ENCODE measurements around the gene DEPDC5. TPM values are rescaled to one million over a fixed set of nuclear protein-coding genes. Genes with fewer than 3 reads are reported as not detected.

DEPDC5 gene
- polyA plus RNA-seq, 4 donors = 15.4 to 18.8 (median 16.1) TPM

Other genes starting within 250 kb of the DEPDC5 start
- gene PISD, start 91.8 kb upstream of the DEPDC5 start, polyA plus RNA-seq (ENCODE audit: insufficient read length in 4 of 4) = 10 to 100 TPM; 31.1 to 36.2 (median 34.4) TPM
- 10 to 100 TPM; 22.9 to 26.6 (median 25.7) TPM for gene PRR14L, start 3.9 kb upstream of the DEPDC5 start, polyA plus RNA-seq (ENCODE audit: insufficient read length in 4 of 4)
- gene YWHAH, start 190.5 kb downstream of the DEPDC5 start, polyA plus RNA-seq (ENCODE audit: insufficient read length in 4 of 4) = 100 to 1,000 TPM; 117 to 135 (median 130) TPM

Measured in right renal pelvis (tissue), 4 donors.